ENCODE data around the gene EPHX1. TPM values are rescaled to one million over a fixed set of nuclear protein-coding genes. Genes with fewer than 3 reads are reported as not detected.

EPHX1 gene
- total and polyA plus RNA-seq, 10 of the 15 experiments (the other 5 are each of a cell fraction or from before 2014, with no cell fraction given) = 0.33 to 2.9 (median 0.78) TPM; not detected in 2

DNA sequence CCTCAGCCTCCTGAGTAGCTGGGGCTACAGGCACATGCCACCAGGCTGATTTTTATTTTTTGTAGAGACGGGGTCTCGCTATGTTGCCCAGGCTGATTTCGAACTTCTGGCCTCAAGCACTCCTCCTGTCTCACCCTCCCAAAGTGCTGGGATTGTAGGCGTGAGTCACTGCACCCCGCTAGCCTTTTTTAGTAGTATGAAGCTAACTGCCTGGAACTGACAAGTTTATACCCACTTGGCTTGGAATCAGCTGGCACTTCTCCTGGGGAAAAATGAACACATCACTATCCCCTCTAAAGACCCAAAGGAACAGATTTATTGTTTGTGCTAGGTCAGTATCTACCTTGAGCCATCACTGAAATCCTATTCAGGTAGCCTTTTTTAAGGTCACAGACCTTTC lies 53.2 kb downstream of the EPHX1 start (continued):
- TF ChIP-seq, protein P1, sequence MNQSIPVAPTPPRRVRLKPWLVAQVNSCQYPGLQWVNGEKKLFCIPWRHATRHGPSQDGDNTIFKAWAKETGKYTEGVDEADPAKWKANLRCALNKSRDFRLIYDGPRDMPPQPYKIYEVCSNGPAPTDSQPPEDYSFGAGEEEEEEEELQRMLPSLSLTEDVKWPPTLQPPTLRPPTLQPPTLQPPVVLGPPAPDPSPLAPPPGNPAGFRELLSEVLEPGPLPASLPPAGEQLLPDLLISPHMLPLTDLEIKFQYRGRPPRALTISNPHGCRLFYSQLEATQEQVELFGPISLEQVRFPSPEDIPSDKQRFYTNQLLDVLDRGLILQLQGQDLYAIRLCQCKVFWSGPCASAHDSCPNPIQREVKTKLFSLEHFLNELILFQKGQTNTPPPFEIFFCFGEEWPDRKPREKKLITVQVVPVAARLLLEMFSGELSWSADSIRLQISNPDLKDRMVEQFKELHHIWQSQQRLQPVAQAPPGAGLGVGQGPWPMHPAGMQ (IDR thresholded peaks at IDR 0.05; ENCODE audit: borderline replicate concordance) = no peak
- TF ChIP-seq RUNX3 (IDR thresholded peaks at IDR 0.05; ENCODE audit: low read length) = no peak
- TF ChIP-seq STAT3 (IDR thresholded peaks at IDR 0.05; ENCODE audit: low read depth, low read length) = no peak

DNA sequence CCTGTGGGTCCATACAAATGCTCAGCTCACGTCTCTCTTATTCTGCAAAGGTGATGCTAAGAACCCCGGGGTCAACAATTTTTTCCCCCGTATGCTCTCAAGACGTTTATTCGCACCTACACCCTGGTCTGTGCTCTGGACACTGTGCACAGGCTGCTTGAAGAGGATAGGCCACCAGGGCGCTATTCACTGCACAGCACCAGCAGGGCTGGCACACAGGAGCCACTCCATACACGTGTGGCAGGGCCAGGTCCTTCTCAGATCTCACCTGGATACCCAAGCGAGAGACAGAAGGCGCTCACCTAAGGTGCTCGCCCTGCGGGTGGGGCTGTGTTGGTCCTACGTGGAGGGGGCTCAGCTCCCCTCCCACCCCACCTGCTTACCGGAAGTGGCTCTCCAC lies 55.6 kb downstream of the EPHX1 start:
- Histone ChIP-seq H3K4me1 (ENCODE audit: control insufficient read depth, insufficient read depth, low read length) (peaks cover 6% of the 10 kb centered on the region), H3K27me3 (replicated peaks in 1 of 2; ENCODE audit: control insufficient read depth in 2 of 2, insufficient read depth in 2 of 2, low read length in 1 of 2) (no peaks in the 10 kb centered on the region), H3K4me3 (no peak overlapping the region), H3K79me2 (ENCODE audit: control insufficient read depth, insufficient read depth, low read length) (no peaks in the 10 kb centered on the region), H3K4me2 (ENCODE audit: control insufficient read depth, insufficient read depth) (no peak overlapping the region), H3K36me3 (ENCODE audit: control insufficient read depth in 2 of 2, insufficient read depth in 2 of 2, low read length in 1 of 2) (peaks cover 18 to 22% of the 10 kb centered on the region in 2 experiments), H3K9me3 (replicated peaks; ENCODE audit: control insufficient read depth, insufficient read depth, low read length) (no peaks in the 10 kb centered on the region), H2AFZ (ENCODE audit: control insufficient read depth, low read depth, low read length) (no peak overlapping the region), H4K20me1 (ENCODE audit: control insufficient read depth, insufficient read depth) (no peaks in the 10 kb centered on the region), H3K27ac (ENCODE audit: control insufficient read depth, insufficient read depth) (no peak overlapping the region), H3K9ac (ENCODE audit: control insufficient read depth, insufficient read depth, low read length) (no peak overlapping the region)
- POLR2A ChIA-PET = interaction anchor here (1.3 kb wide), 1 partner anchor 13 kb away, joined by 3 read pairs; no protein-coding TSS in a partner anchor
- ATAC-seq (no peak), FAIRE-seq (no peak), DNase-seq (ENCODE audit: low read depth, low spot score) (no peak)
- RAD21 ChIA-PET (ENCODE audit: unreplicated experiment) = no interaction called here
- intact Hi-C loops (cut with micrococcal nuclease; ENCODE audit: unreplicated experiment) = no loop called here
- CTCF ChIA-PET = no interaction called here
- 78% methylated on average over 13 of the region's 13 CpGs for WGBS (ENCODE audit: insufficient coverage, insufficient replicate concordance, low lambda C conversion rate, missing lambda C conversion rate)
- in situ Hi-C loops (cut with MboI) = no loop called here
- BruUV-seq (replicated peaks) = no TSS peak
- SMC1A ChIA-PET (ENCODE audit: uncharacterized antibody, unreplicated experiment) = interaction anchor here (1.6 kb wide), 1 partner anchor 8 kb away, joined by 3 read pairs; no protein-coding TSS in a partner anchor
- TF ChIP-seq CHD2 (IDR thresholded peaks at IDR 0.05; ENCODE audit: borderline replicate concordance, low read depth, low read length) = no peak
